ENCODE measurements around the gene AIF1L. TPM values are rescaled to one million over a fixed set of nuclear protein-coding genes. Genes with fewer than 3 reads are reported as not detected.

AIF1L gene
- polyA plus RNA-seq, 3 donors: not detected

- no peaks in the 10 kb centered on the region for H3K4me1 Mint-ChIP-seq
- Histone ChIP-seq H3K4me1 (ENCODE audit: control insufficient read depth in 1 of 2, insufficient read depth in 2 of 2, low read length in 2 of 2) (no peaks in the 10 kb centered on the region), H3K79me2 (ENCODE audit: insufficient read depth, low read length) (no peaks in the 10 kb centered on the region), H3K4me3 (replicated peaks in 1 of 3; ENCODE audit: low read depth in 2 of 3, low read length in 3 of 3) (no peak overlapping the region), H3K9ac (ENCODE audit: insufficient read depth, low read length, poor library complexity, severe bottlenecking) (no peak overlapping the region), H3K27ac (ENCODE audit: low read depth in 1 of 2, low read length in 2 of 2) (no peak overlapping the region), H3K4me2 (replicated peaks; ENCODE audit: extremely low read depth, low read length, poor library complexity, severe bottlenecking) (no peak overlapping the region), H2AFZ (ENCODE audit: insufficient read depth, low read depth, low read length, poor library complexity, severe bottlenecking) (no peak overlapping the region), H4K20me1 (ENCODE audit: insufficient read depth, low read length) (no peaks in the 10 kb centered on the region), H3K9me3 (replicated peaks in 1 of 2; ENCODE audit: control insufficient read depth in 1 of 2, insufficient read depth in 1 of 2, low read length in 2 of 2) (no peaks in the 10 kb centered on the region), H3K36me3 (replicated peaks in 1 of 2; ENCODE audit: control insufficient read depth in 1 of 2, insufficient read depth in 2 of 2, low read length in 2 of 2) (no peaks in the 10 kb centered on the region), H3K27me3 (ENCODE audit: control insufficient read depth in 2 of 2, insufficient read depth in 2 of 2, low read length in 2 of 2) (no peaks in the 10 kb centered on the region)
- H3K36me3 Mint-ChIP-seq: no peaks in the 10 kb centered on the region
- H3K27me3 Mint-ChIP-seq (ENCODE audit: low read depth in 3 of 3): peaks cover 2 to 4% (median 3%) of the 10 kb centered on the region in 3 donors
- H3K27ac Mint-ChIP-seq: no peak overlapping the region
- intact Hi-C loops (cut with micrococcal nuclease): no loop called here
- H3K4me3 Mint-ChIP-seq: no peak overlapping the region
- no peaks in the 10 kb centered on the region for H3K9me3 Mint-ChIP-seq
- TF ChIP-seq CTCF (IDR thresholded peaks at IDR 0.05): no peak
- no peak for DNase-seq
- WGBS (ENCODE audit: insufficient coverage): 83% methylated on average over 8 of the region's 8 CpGs
These were observed 11.4 kb downstream of the AIF1L start for GRCh38 chr9:131107760-131108159.

- Mint-ChIP-seq H3K27ac (no peak overlapping the region), H3K9me3 (no peaks in the 10 kb centered on the region), H3K4me3 (no peak overlapping the region), H3K4me1 (no peaks in the 10 kb centered on the region), H3K36me3 (no peaks in the 10 kb centered on the region), H3K27me3 (ENCODE audit: low read depth in 3 of 3) (peaks cover 2 to 4% (median 2%) of the 10 kb centered on the region in 3 donors)
- TF ChIP-seq CTCF (IDR thresholded peaks at IDR 0.05): no peak
- Histone ChIP-seq H3K9me3 (replicated peaks in 1 of 2; ENCODE audit: control insufficient read depth in 1 of 2, insufficient read depth in 1 of 2, low read length in 2 of 2) (no peaks in the 10 kb centered on the region), H3K27me3 (ENCODE audit: control insufficient read depth in 2 of 2, insufficient read depth in 2 of 2, low read length in 2 of 2) (no peaks in the 10 kb centered on the region), H3K4me3 (replicated peaks in 1 of 3; ENCODE audit: low read depth in 2 of 3, low read length in 3 of 3) (no peak overlapping the region), H3K4me1 (ENCODE audit: control insufficient read depth in 1 of 2, insufficient read depth in 2 of 2, low read length in 2 of 2) (no peaks in the 10 kb centered on the region), H2AFZ (ENCODE audit: insufficient read depth, low read depth, low read length, poor library complexity, severe bottlenecking) (no peak overlapping the region), H3K36me3 (replicated peaks in 1 of 2; ENCODE audit: control insufficient read depth in 1 of 2, insufficient read depth in 2 of 2, low read length in 2 of 2) (no peaks in the 10 kb centered on the region), H4K20me1 (ENCODE audit: insufficient read depth, low read length) (no peaks in the 10 kb centered on the region), H3K9ac (ENCODE audit: insufficient read depth, low read length, poor library complexity, severe bottlenecking) (no peak overlapping the region), H3K79me2 (ENCODE audit: insufficient read depth, low read length) (no peaks in the 10 kb centered on the region), H3K4me2 (replicated peaks; ENCODE audit: extremely low read depth, low read length, poor library complexity, severe bottlenecking) (no peak overlapping the region), H3K27ac (ENCODE audit: low read depth in 1 of 2, low read length in 2 of 2) (no peak overlapping the region)
- WGBS (ENCODE audit: insufficient coverage): 86% methylated on average over 4 of the region's 10 CpGs
- intact Hi-C loops (cut with micrococcal nuclease): no loop called here
- DNase-seq: no peak
These were observed 15.0 kb downstream of the AIF1L start for GRCh38 chr9:131111186-131111853.
